ENCODE data around the gene ZNRF3.
"Not testable (repeated sequence)": the region's sequence is repeated elsewhere in the genome, so short reads cannot be mapped to it uniquely, and the experiment has no call there.

ZNRF3 gene

GRCh38 chr22:28843633-28844032, 39.7 kb upstream of the ZNRF3 start:
- TF ChIP-seq ZNF221 (tag by site-specific recombination; IDR thresholded peaks at IDR 0.05; ENCODE audit: borderline replicate concordance) (no peak), YY2 (tag by site-specific recombination; IDR thresholded peaks at IDR 0.05) (no peak), ZBTB17 (tag by site-specific recombination; IDR thresholded peaks at IDR 0.05) (no peak), PRDM1 (tag by site-specific recombination; IDR thresholded peaks at IDR 0.05) (0 out of 2 replicates have a peak, but pooled peaks have one; percentile 43), ZNF366 (tag by site-specific recombination; conservative IDR thresholded peaks at IDR 0.05) (peak; percentile 64), ZNF423 (tag by site-specific recombination; IDR thresholded peaks at IDR 0.05) (no peak)
- ChIA-PET CTCF (interaction anchor here (0.8 kb wide), 1 partner anchor 196 kb away, joined by 3 read pairs; no protein-coding TSS in a partner anchor), POLR2A (interaction anchor here (0.7 kb wide), 1 partner anchor 338 kb away, joined by 3 read pairs; no protein-coding TSS in a partner anchor)

GRCh38 chr22:28844277-28844676, 39.1 kb upstream of the ZNRF3 start:
- not testable (repeated sequence) for H3K27ac ChIP-seq (ENCODE audit: extremely low read depth, low read depth, low read length); H3K4me3 ChIP-seq (ENCODE audit: low read depth, low read length); H3K36me3 ChIP-seq (ENCODE audit: control insufficient read depth in 2 of 2, insufficient read depth in 1 of 2, low read length in 2 of 2); H3K4me1 ChIP-seq (ENCODE audit: control insufficient read depth, insufficient read depth, low read length); H3K9me3 ChIP-seq (ENCODE audit: control insufficient read depth, insufficient read depth, low read depth, low read length)
- ChIA-PET CTCF (interaction anchor here (0.8 kb wide), 1 partner anchor 196 kb away, joined by 3 read pairs; no protein-coding TSS in a partner anchor), POLR2A (interaction anchor here (0.7 kb wide), 1 partner anchor 337 kb away, joined by 3 read pairs; no protein-coding TSS in a partner anchor)
- TF ChIP-seq ZNF513 (tag by site-specific recombination; IDR thresholded peaks at IDR 0.05): peak; percentile 92

More at GRCh38 chr22:28843633-28844032, 39.7 kb upstream of the ZNRF3 start:
- H3K4me3 ChIP-seq (ENCODE audit: low read depth, low read length): no peak overlapping the region
- H3K27ac ChIP-seq (ENCODE audit: extremely low read depth, low read depth, low read length): no peak overlapping the region
- no peaks in the 10 kb centered on the region; the same call in 1 of the 2 replicates for H3K9me3 ChIP-seq (ENCODE audit: control insufficient read depth, insufficient read depth, low read depth, low read length)
- no peaks in the 10 kb centered on the region for H3K4me1 ChIP-seq (ENCODE audit: control insufficient read depth, insufficient read depth, low read length)
- no peaks in the 10 kb centered on the region for H3K36me3 ChIP-seq (ENCODE audit: control insufficient read depth in 2 of 2, insufficient read depth in 1 of 2, low read length in 2 of 2)

GRCh38 chr22:28846994-28847393, 36.4 kb upstream of the ZNRF3 start:
- no peaks in the 10 kb centered on the region for H3K36me3 ChIP-seq (ENCODE audit: control insufficient read depth in 2 of 2, insufficient read depth in 1 of 2, low read length in 2 of 2)
- H3K9me3 ChIP-seq (ENCODE audit: control insufficient read depth, insufficient read depth, low read depth, low read length): no peaks in the 10 kb centered on the region; the same call in 1 of the 2 replicates
- ChIA-PET CTCF (interaction anchor here (1.1 to 3.6 kb wide), 2 partner anchors 9 to 193 kb away, joined by 5 to 13 read pairs; no protein-coding TSS in a partner anchor), POLR2A (no interaction called here)
- H3K4me3 ChIP-seq (ENCODE audit: low read depth, low read length): no peak overlapping the region
- TF ChIP-seq ZNF274 (IDR thresholded peaks at IDR 0.05; ENCODE audit: low read length) (no peak), ZNF274 (tag by site-specific recombination; IDR thresholded peaks at IDR 0.05; ENCODE audit: borderline replicate concordance) (no peak), ATF2 (tag by site-specific recombination; IDR thresholded peaks at IDR 0.05; ENCODE audit: low read depth) (no peak), ZNF366 (tag by site-specific recombination; conservative IDR thresholded peaks at IDR 0.05) (no peak), SETDB1 (IDR thresholded peaks at IDR 0.05; ENCODE audit: insufficient read length, low read length) (peak; percentile 94), GLIS2 (tag by site-specific recombination; IDR thresholded peaks at IDR 0.05) (no peak)
- H3K27ac ChIP-seq (ENCODE audit: extremely low read depth, low read depth, low read length): no peak overlapping the region
- H3K4me1 ChIP-seq (ENCODE audit: control insufficient read depth, insufficient read depth, low read length): no peaks in the 10 kb centered on the region

- ChIA-PET POLR2A (interaction anchor here (0.6 to 1.6 kb wide), 2 partner anchors 185 to 295 kb away, joined by 6 to 7 read pairs; no protein-coding TSS in a partner anchor), CTCF (interaction anchor here (0.5 to 3.9 kb wide), 54 partner anchors 9 to 963 kb away, joined by 3 to 121 read pairs (median 4); partner anchors contain the start of genes C22orf31 and XBP1)
- H3K4me3 ChIP-seq (ENCODE audit: low read depth, low read length): no peak overlapping the region
- H3K9me3 ChIP-seq (ENCODE audit: control insufficient read depth, insufficient read depth, low read depth, low read length): no peaks in the 10 kb centered on the region
- no peaks in the 10 kb centered on the region for H3K36me3 ChIP-seq (ENCODE audit: control insufficient read depth in 2 of 2, insufficient read depth in 1 of 2, low read length in 2 of 2)
- no peaks in the 10 kb centered on the region for H3K4me1 ChIP-seq (ENCODE audit: control insufficient read depth, insufficient read depth, low read length)
- H3K27ac ChIP-seq (ENCODE audit: extremely low read depth, low read depth, low read length): no peak overlapping the region
- TF ChIP-seq ZNF169 (tag by site-specific recombination; IDR thresholded peaks at IDR 0.05) (no peak), PRDM1 (tag by site-specific recombination; IDR thresholded peaks at IDR 0.05) (no peak), KLF10 (tag by site-specific recombination; IDR thresholded peaks at IDR 0.05) (no peak), ZNF777 (tag by site-specific recombination; IDR thresholded peaks at IDR 0.05; ENCODE audit: borderline replicate concordance) (no peak), ZNF571 (tag by site-specific recombination; IDR thresholded peaks at IDR 0.05) (no peak), ZEB2 (tag by site-specific recombination; IDR thresholded peaks at IDR 0.05) (0 out of 2 replicates have a peak, but pooled peaks have one; percentile 32), ZNF626 (tag by site-specific recombination; IDR thresholded peaks at IDR 0.05) (no peak), ZNF654 (tag by site-specific recombination; IDR thresholded peaks at IDR 0.05; ENCODE audit: low read depth) (peak; percentile 90), ZNF266 (tag by site-specific recombination; IDR thresholded peaks at IDR 0.05; ENCODE audit: low read depth) (no peak), ZSCAN16 (tag by site-specific recombination; IDR thresholded peaks at IDR 0.05) (no peak), INSM2 (tag by site-specific recombination; IDR thresholded peaks at IDR 0.05) (peak; percentile 96), ZNF624 (tag by site-specific recombination; IDR thresholded peaks at IDR 0.05) (no peak)
These were observed 27.8 kb upstream of the ZNRF3 start for GRCh38 chr22:28855355-28856094.
